HuH-7 (cell line): Measurements from ENCODE around the gene PCDHA3.
"Not testable (repeated sequence)": the region's sequence is repeated elsewhere in the genome, so short reads cannot be mapped to it uniquely, and the experiment has no call there.

Experiments used
- DNase-seq: peaks from one replicate; pipeline ENCODE4 v3.0.0; 2011; ENCODE audit warnings: low spot score

Gene PCDHA3

DNA sequence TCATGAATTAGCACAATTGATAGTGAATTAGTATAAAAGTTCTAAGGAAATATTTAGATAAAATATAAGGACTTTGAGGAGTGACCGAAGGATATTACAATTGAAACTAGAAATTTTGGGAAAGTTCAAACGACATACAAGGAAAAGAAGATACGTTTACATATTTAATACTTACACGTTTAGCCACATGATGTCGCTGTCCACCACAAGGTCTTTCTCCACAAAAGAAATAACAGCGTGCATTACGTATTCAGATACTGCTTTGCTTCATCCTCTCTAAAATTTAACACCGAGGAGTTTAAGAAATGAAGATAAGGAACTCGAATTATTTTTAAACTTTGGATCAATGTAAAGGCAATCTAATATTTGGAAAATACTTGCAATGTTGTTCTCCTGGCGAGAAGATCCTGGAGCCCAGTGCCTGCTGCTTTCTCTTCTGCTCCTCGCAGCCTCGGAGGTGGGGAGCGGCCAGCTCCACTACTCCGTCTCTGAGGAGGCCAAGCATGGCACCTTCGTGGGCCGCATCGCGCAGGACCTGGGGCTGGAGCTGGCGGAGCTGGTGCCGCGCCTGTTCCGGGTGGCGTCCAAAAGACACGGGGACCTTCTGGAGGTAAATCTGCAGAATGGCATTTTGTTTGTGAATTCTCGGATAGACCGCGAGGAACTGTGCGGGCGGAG lies at the start of gene PCDHA3:
Gene PCDHA3, plus strand, starts transcription at position 242 of the 678 bp plus-strand sequence.
- no peak for DNase-seq

GRCh38 chr5:140753561-140753960 lies 47.3 kb upstream of the PCDHA3 start:
- DNase-seq = no peak

DNA sequence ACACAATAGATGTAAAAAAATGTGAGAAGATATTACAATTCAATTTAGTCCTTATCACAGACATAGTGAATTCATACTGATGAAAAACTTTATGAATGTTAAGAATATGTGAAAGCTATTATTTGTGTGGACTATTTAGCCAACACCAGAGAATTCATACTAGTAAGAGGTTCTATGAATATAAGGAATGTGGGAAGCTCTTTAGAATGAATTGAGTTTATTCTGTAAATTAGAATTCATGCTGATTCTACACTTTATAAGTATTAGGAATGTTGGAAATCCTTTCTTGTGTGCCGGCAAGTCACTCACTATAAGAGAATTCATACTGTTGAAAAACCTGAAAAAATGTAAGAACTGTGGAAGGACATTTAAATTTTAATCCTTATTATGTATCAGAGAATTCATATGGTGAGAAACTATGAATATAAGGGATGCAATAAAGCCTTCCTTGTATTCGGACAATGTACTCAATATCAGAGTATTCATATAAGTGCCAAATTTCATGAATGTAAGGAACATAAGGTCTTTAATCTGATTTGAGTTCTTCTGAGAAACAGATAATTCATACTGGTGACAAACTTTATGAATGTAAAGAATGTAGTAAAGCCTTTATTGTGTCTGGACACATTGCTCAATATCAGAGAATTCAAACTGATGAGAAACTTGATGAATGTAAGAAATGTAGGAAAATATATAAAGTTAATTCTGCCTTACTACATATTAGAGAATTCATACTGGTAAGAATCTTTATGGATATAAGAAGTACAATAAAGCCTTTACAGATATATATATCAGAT lies 36.5 kb upstream of the PCDHA3 start:
- DNase-seq = no peak

- no peak for DNase-seq
These were observed 33.4 kb upstream of the PCDHA3 start for GRCh38 chr5:140767444-140767843.

- no peak for DNase-seq
These were observed 20.3 kb upstream of the PCDHA3 start for GRCh38 chr5:140780512-140780911.

- peak; percentile 62 for DNase-seq
These were observed 14.8 kb upstream of the PCDHA3 start, which contains the start of gene PCDHA1 for GRCh38 chr5:140785905-140786686. PCDHA1 (plus strand) TSS chr5:140786140.

GRCh38 chr5:140787422-140787821 lies 13.4 kb upstream of the PCDHA3 start:
- DNase-seq = not testable (repeated sequence)

DNA sequence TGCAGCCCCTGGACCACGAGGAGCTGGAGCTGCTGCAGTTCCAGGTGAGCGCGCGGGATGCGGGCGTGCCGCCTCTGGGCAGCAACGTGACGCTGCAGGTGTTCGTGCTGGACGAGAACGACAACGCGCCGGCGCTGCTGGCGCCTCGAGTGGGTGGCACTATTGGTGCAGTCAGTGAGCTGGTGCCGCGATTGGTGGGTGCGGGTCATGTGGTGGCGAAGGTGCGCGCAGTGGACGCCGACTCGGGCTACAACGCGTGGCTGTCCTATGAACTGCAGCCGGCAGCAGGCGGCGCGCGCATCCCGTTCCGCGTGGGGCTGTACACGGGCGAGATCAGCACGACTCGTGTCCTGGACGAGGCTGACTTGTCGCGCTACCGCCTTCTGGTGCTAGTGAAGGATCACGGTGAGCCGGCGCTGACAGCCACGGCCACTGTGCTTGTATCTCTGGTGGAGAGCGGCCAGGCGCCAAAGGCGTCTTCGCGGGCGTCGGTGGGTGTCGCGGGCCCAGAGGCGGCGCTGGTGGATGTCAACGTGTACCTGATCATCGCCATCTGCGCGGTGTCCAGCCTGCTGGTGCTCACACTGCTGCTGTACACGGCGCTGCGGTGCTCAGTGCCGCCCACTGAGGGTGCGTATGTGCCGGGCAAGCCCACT lies 12.9 kb upstream of the PCDHA3 start:
- not testable (repeated sequence) for DNase-seq

DNA sequence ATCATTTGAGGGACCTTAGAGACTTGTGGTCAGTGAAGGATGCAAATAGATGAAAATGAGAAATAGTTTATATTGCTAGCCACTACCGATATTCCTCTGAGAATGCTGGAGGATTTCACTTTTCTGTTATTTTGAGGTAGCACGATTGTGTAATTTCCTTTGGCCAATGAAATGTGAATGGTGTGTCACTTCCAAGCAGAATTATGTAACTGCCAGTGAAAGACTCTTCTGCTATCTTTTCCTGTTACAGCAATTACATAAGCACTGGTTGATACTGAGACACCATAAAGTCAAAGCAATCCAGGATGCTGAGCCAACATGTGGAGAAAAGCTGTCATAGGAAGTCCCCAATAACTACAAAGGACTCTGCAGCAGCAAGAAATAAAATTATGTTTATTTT lies 9.8 kb upstream of the PCDHA3 start:
- DNase-seq = no peak

- peak; percentile 86 for DNase-seq
These were observed 6.1 kb upstream of the PCDHA3 start, which contains the start of gene PCDHA2 for GRCh38 chr5:140794595-140795258. PCDHA2 (plus strand) TSS chr5:140794852.

GRCh38 chr5:140795259-140795641 lies 5.6 kb upstream of the PCDHA3 start:
- DNase-seq = peak; percentile 96

- not testable (repeated sequence) for DNase-seq
These were observed 4.7 kb upstream of the PCDHA3 start for GRCh38 chr5:140796072-140796717.

GRCh38 chr5:140796718-140797095 lies 4.2 kb upstream of the PCDHA3 start:
- no peak for DNase-seq

DNA sequence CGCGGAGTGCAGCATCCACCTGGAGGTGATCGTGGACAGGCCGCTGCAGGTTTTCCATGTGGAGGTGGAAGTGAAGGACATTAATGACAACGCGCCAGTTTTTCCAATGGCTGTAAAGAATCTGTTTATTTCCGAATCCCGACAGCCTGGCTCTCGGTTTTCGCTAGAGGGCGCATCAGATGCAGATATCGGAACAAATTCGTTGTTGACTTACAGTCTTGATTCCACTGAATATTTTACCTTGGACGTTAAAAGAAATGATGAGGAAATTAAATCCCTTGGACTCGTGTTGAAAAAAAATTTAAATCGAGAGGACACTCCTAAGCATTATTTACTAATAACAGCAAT lies 611 bp downstream of the PCDHA3 start:
- DNase-seq = no peak

DNA sequence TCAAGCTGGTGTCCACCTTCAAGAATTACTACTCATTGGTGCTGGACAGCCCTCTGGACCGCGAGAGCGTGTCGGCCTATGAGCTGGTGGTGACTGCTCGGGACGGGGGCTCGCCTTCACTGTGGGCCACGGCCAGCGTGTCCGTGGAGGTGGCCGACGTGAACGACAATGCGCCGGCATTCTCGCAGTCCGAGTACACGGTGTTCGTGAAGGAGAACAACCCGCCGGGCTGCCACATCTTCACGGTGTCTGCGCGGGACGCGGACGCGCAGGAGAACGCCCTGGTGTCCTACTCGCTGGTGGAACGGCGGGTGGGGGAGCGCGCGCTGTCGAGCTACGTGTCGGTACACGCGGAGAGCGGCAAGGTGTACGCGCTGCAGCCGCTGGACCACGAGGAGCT lies 1.5 kb downstream of the PCDHA3 start:
- DNase-seq = not testable (repeated sequence)

DNA sequence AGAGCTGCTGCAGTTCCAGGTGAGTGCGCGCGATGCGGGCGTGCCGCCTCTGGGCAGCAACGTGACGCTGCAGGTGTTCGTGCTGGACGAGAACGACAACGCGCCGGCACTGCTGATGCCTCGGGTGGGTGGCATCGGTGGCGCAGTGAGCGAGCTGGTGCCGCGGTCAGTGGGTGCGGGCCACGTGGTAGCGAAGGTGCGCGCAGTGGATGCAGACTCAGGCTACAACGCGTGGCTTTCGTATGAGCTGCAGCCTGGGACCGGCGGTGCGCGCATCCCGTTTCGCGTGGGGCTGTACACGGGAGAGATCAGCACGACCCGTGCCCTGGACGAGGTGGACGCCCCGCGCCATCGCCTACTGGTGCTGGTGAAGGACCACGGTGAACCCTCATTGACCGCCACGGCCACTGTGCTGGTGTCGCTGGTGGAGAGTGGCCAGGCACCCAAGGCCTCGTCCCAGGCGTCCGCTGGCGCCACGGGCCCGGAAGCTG lies 2.0 kb downstream of the PCDHA3 start:
- DNase-seq = no peak

- DNase-seq = peak; percentile 71
These were observed 6.2 kb downstream of the PCDHA3 start, which contains the start of gene PCDHA4 for GRCh38 chr5:140806834-140807775. PCDHA4 (plus strand) TSS chr5:140807068.

DNA sequence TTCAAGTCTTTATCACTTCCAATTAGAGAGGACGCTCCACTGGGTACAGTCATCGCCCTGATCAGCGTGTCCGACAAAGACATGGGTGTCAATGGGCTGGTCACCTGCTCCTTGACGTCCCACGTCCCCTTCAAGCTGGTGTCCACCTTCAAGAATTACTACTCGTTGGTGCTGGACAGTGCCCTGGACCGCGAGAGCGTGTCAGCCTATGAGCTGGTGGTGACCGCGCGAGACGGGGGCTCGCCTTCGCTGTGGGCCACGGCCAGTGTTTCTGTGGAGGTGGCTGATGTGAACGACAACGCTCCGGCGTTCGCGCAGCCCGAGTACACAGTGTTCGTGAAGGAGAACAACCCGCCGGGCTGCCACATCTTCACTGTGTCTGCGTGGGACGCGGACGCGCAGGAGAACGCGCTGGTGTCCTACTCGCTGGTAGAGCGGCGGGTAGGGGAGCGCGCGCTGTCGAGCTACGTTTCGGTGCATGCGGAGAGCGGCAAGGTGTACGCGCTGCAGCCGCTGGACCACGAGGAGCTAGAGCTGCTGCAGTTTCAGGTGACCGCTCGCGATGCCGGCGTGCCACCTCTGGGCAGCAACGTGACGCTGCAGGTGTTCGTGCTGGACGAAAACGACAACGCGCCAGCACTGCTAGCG lies 7.5 kb downstream of the PCDHA3 start:
- not testable (repeated sequence) for DNase-seq

- DNase-seq = no peak
These were observed 8.0 kb downstream of the PCDHA3 start for GRCh38 chr5:140808889-140809291.
